ENCODE data around the gene DRD4.

GRCh38 chr11:612201-612960 lies 24.7 kb upstream of the DRD4 start:
- TF ChIP-seq CTCF (IDR thresholded peaks at IDR 0.05) = peak; percentile 30
- TF ChIP-seq EZH2phosphoT487 (IDR thresholded peaks at IDR 0.05) = no peak
- TF ChIP-seq EZH2 (IDR thresholded peaks at IDR 0.05) = no peak
